ENCODE data around the gene MYH9. TPM values are rescaled to one million over a fixed set of nuclear protein-coding genes. Genes with fewer than 3 reads are reported as not detected.

The MYH9 gene
- total RNA-seq, 4 donors from 2014 or later = 284 to 323 (median 294) TPM

DNA sequence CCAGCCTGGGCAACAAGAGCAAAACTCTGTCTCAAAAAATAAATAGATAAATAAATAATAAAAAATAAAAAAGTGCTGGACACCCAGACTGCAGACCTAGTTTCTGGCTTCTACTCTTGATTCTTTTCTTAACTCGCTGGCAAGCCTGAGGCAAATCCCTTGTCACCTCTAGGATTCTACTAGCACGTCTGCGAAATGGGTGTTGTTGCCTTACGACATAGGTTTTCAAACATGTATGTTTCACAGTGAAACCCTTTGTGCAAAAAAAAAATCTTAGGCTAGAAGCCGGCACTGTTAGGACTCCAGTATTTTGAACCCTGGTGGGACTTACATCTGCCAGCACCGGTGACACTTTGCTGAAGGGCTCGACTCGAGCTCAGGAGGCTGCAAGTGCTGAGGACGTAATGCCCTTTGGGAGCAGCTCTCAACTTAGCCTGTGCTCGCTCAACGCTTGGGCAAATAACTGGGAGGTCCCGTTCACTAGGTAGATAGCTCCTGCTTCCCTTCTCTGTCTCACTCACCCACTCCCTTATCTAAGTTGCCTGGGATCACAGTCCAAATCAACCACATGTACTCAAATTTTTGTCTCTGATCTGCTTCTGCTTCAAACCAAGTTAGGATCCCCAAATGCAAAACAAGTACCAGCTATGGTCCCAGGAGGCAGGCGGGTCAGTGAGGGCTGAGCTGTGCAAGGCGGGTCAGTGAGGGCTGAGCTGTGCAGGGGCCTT lies 34.7 kb upstream of the MYH9 start:
- no peak for DNase-seq (ENCODE audit: low spot score in 2 of 2)
- TF ChIP-seq POLR2A (IDR thresholded peaks at IDR 0.05) = no peak
- TF ChIP-seq EP300 (IDR thresholded peaks at IDR 0.05) = no peak
- TF ChIP-seq CTCF (IDR thresholded peaks at IDR 0.05) = no peak
- no peak for TF ChIP-seq POLR2AphosphoS5 (IDR thresholded peaks at IDR 0.05)
- Histone ChIP-seq H3K9me3 (no peaks in the 10 kb centered on the region), H3K4me3 (no peak overlapping the region), H3K27ac (no peak overlapping the region), H3K4me1 (peaks cover 11% of the 10 kb centered on the region), H3K36me3 (no peaks in the 10 kb centered on the region), H3K27me3 (no peaks in the 10 kb centered on the region)
- WGBS = 90% methylated on average over 14 of the region's 14 CpGs

GRCh38 chr22:36419912-36420882 lies 32.4 kb upstream of the MYH9 start:
- peaks cover 16% of the 10 kb centered on the region for H3K4me1 ChIP-seq
- no peaks in the 10 kb centered on the region for H3K27me3 ChIP-seq
- no peaks in the 10 kb centered on the region for H3K36me3 ChIP-seq
- TF ChIP-seq POLR2AphosphoS5 (IDR thresholded peaks at IDR 0.05) (no peak), POLR2A (IDR thresholded peaks at IDR 0.05) (no peak)
- no peak for DNase-seq (ENCODE audit: low spot score in 2 of 2)
- H3K27ac ChIP-seq = peak overlapping the region; percentile 10
- H3K9me3 ChIP-seq = no peaks in the 10 kb centered on the region
- WGBS = 58% methylated on average over 21 of the region's 21 CpGs
- no peak overlapping the region for H3K4me3 ChIP-seq

DNA sequence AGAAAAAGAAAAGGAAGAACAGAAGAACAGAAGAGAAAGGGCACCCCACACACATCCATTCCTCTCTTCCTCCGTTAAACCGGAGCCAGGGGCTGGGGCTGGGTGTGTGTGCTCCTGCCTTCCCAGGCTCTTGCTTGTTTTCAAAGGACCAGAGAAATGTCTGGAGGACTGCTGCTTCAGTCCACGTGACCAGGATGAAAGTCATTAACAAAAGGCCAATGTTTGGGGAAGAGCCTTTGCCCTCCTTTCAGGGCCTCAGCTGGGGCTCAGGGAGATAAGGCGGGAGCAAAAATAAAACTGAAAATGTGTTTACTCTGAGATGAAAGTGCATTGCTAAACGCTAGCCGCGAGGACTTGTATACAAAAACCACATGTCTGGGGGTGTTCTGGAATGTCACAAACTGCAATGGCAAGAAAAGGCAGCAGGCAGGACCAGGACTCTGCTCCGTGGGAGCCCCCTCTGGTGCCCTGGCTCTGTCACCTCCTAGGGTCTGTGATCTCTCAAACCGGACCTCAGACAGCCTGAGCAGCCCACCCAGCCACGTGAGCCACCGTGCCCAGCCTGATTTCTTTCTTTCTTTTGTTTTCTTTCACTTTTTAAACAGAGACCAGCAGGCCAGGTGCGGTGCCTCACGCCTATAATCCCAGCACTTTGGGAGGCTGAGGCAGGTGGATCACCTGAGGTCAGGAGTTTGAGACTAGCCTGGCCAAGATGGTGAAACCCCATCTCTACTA lies 31.6 kb upstream of the MYH9 start:
- 37% methylated on average over 13 of the region's 13 CpGs for WGBS
- Histone ChIP-seq H3K27ac (peak overlapping the region; percentile 7), H3K4me3 (peak overlapping the region; percentile 19), H3K36me3 (no peaks in the 10 kb centered on the region), H3K4me1 (peaks cover 16% of the 10 kb centered on the region), H3K27me3 (no peaks in the 10 kb centered on the region), H3K9me3 (no peaks in the 10 kb centered on the region)
- DNase-seq (ENCODE audit: low spot score in 2 of 2) = no peak
- TF ChIP-seq POLR2A (IDR thresholded peaks at IDR 0.05) = no peak
- TF ChIP-seq POLR2AphosphoS5 (IDR thresholded peaks at IDR 0.05) = no peak
- TF ChIP-seq CTCF (IDR thresholded peaks at IDR 0.05) = no peak
- TF ChIP-seq EP300 (IDR thresholded peaks at IDR 0.05) = no peak

DNA sequence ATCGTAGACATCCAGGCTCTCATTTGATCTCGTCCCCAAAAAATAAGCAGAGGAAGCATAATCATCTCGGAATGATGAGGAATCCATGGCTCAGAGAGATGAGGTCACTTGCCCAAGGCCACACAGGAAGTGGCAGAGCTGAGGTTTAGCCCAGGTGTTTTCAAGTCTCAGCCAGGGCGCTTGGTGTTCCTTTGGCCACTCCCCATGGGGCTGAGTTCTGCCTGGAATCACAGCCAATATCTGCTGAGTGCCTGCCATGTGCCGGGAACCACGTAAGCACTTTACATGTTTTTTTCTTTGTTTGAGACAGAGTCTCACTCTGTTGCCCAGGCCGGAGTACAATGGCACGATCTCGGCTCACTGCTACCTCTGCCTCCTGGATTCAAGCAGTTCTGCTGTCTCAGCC lies 29.5 kb upstream of the MYH9 start:
- Histone ChIP-seq H3K4me1 (peaks cover 12% of the 10 kb centered on the region), H3K27ac (no peak overlapping the region), H3K4me3 (no peak overlapping the region), H3K36me3 (no peaks in the 10 kb centered on the region), H3K9me3 (no peaks in the 10 kb centered on the region), H3K27me3 (no peaks in the 10 kb centered on the region)
- 26% methylated on average over 7 of the region's 9 CpGs for WGBS
- DNase-seq (ENCODE audit: low spot score in 2 of 2) = no peak
- no peak for TF ChIP-seq POLR2AphosphoS5 (IDR thresholded peaks at IDR 0.05)
- no peak for TF ChIP-seq POLR2A (IDR thresholded peaks at IDR 0.05)

- Histone ChIP-seq H3K9me3 (no peaks in the 10 kb centered on the region), H3K4me3 (no peak overlapping the region), H3K4me1 (peaks cover 15% of the 10 kb centered on the region), H3K36me3 (no peaks in the 10 kb centered on the region), H3K27me3 (no peaks in the 10 kb centered on the region), H3K27ac (no peak overlapping the region)
- no peak for DNase-seq (ENCODE audit: low spot score in 2 of 2)
- WGBS = 84% methylated on average over 11 of the region's 12 CpGs
- no peak for TF ChIP-seq POLR2AphosphoS5 (IDR thresholded peaks at IDR 0.05)
- no peak for TF ChIP-seq POLR2A (IDR thresholded peaks at IDR 0.05)
- TF ChIP-seq CTCF (IDR thresholded peaks at IDR 0.05) = no peak
- no peak for TF ChIP-seq EP300 (IDR thresholded peaks at IDR 0.05)
Measured at GRCh38 chr22:36415415-36416168, 27.8 kb upstream of the MYH9 start.
